DOHH2 (cell line): ENCODE results near the gene RB1.

Source experiments
- H3F3A ChIP-seq: fragments of 200-600 bp; sonication (generic), shearing (Covaris generic); 2 replicates; pipeline ENCODE4 v1.6.0; 2016; ENCODE audit warnings: antibody characterized with exemption, mild to moderate bottlenecking; ENCODE audit not compliant: control insufficient read depth, insufficient read depth
- H3K27ac ChIP-seq: fragments of 200-600 bp; sonication (generic); 2 replicates; pipeline ENCODE4 v1.5.1; 2014; ENCODE audit warnings: low read depth, mild to moderate bottlenecking, low read length, moderate library complexity
- H3K27me3 ChIP-seq: fragments of 200-600 bp; sonication (generic); 2 replicates; pipeline ENCODE4 v1.6.1; 2014; ENCODE audit warnings: mild to moderate bottlenecking, low read length, mixed read lengths; ENCODE audit not compliant: control insufficient read depth
- H3K36me3 ChIP-seq: fragments of 200-600 bp; sonication (generic); 2 replicates; pipeline ENCODE4 v1.6.1; 2014; ENCODE audit warnings: mild to moderate bottlenecking, low read length, moderate library complexity, mixed read lengths; ENCODE audit not compliant: control insufficient read depth
- H3K4me1 ChIP-seq: fragments of 200-600 bp; sonication (generic); 2 replicates; pipeline ENCODE4 v1.6.1; 2014; ENCODE audit warnings: mild to moderate bottlenecking, low read length, mixed read lengths; ENCODE audit not compliant: control insufficient read depth
- H3K4me2 ChIP-seq: fragments of 200-600 bp; sonication (generic); 2 replicates; pipeline ENCODE4 v1.6.0; 2014; ENCODE audit warnings: mild to moderate bottlenecking, low read length, moderate library complexity
- H3K4me3 ChIP-seq: fragments of 200-600 bp; sonication (generic); 2 replicates; pipeline ENCODE4 v1.5.1; 2014; ENCODE audit warnings: mild to moderate bottlenecking, low read length, mixed read lengths
- H3K79me2 ChIP-seq: fragments of 200-600 bp; sonication (generic); 2 replicates; pipeline ENCODE4 v1.6.1; 2014; ENCODE audit warnings: mild to moderate bottlenecking, low read length, mixed read lengths; ENCODE audit not compliant: control insufficient read depth
- H3K9me2 ChIP-seq: fragments of 200-600 bp; sonication (generic); replicated peaks from 2 replicates; pipeline ENCODE4 v1.6.1; 2014; ENCODE audit warnings: mild to moderate bottlenecking, low read length, mixed read lengths; ENCODE audit not compliant: control insufficient read depth
- H3K9me3 ChIP-seq: fragments of 200-600 bp; sonication (generic); 2 replicates; pipeline ENCODE4 v1.6.1; 2014; ENCODE audit warnings: antibody characterized with exemption, low read length, mixed read lengths; ENCODE audit not compliant: control insufficient read depth, insufficient read depth
- H4K20me1 ChIP-seq: fragments of 200-600 bp; sonication (generic); 2 replicates; pipeline ENCODE4 v1.6.0; 2014; ENCODE audit warnings: low read depth, mild to moderate bottlenecking, antibody characterized with exemption, low read length, moderate library complexity; ENCODE audit not compliant: control insufficient read depth, insufficient read depth
- EZH2phosphoT487 ChIP-seq: fragments of 200-600 bp; sonication (generic); IDR thresholded peaks from 2 replicates; pipeline ENCODE4 v1.6.1; 2017; ENCODE audit warnings: borderline replicate concordance, mild to moderate bottlenecking, antibody characterized with exemption, low read length, moderate library complexity, mixed read lengths
- TF ChIP-seq, protein P1 (sequence below): fragments of 200-600 bp; sonication (generic); IDR thresholded peaks from one replicate; pipeline ENCODE4 v1.5.1; 2014; ENCODE audit warnings: antibody characterized with exemption, mild to moderate bottlenecking, low read depth, low read length; ENCODE audit not compliant: poor library complexity, severe bottlenecking

Gene RB1

DNA sequence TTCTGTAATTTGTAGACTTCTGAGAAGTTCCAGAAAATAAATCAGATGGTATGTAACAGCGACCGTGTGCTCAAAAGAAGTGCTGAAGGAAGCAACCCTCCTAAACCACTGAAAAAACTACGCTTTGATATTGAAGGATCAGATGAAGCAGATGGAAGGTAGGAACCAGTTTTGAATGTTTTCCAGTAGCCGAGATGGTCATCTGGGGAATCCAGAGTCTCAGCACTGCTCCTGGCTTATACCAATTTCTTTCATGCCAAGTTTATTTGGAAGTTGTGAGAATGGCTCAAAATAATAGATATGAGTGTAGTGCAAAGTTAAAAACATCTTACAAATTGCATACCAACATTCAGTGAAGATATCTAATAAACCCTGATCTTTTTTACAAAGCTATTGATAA is 173.1 kb downstream of the RB1 start:
- Histone ChIP-seq H3K9me2 (no peaks in the 10 kb centered on the region), H3K4me3 (no peak overlapping the region), H3K36me3 (peaks cover 86% of the 10 kb centered on the region), H3K4me1 (peaks cover 23% of the 10 kb centered on the region), H3K9me3 (no peaks in the 10 kb centered on the region), H3F3A (no peaks in the 10 kb centered on the region; the same call in 1 of the 2 replicates), H3K79me2 (no peaks in the 10 kb centered on the region), H3K4me2 (no peak overlapping the region), H3K27ac (no peak overlapping the region), H3K27me3 (no peaks in the 10 kb centered on the region), H4K20me1 (no peaks in the 10 kb centered on the region)
- TF ChIP-seq EZH2phosphoT487, result no peak
- TF ChIP-seq, protein P1, sequence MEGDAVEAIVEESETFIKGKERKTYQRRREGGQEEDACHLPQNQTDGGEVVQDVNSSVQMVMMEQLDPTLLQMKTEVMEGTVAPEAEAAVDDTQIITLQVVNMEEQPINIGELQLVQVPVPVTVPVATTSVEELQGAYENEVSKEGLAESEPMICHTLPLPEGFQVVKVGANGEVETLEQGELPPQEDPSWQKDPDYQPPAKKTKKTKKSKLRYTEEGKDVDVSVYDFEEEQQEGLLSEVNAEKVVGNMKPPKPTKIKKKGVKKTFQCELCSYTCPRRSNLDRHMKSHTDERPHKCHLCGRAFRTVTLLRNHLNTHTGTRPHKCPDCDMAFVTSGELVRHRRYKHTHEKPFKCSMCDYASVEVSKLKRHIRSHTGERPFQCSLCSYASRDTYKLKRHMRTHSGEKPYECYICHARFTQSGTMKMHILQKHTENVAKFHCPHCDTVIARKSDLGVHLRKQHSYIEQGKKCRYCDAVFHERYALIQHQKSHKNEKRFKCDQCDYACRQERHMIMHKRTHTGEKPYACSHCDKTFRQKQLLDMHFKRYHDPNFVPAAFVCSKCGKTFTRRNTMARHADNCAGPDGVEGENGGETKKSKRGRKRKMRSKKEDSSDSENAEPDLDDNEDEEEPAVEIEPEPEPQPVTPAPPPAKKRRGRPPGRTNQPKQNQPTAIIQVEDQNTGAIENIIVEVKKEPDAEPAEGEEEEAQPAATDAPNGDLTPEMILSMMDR, result no peak

DNA sequence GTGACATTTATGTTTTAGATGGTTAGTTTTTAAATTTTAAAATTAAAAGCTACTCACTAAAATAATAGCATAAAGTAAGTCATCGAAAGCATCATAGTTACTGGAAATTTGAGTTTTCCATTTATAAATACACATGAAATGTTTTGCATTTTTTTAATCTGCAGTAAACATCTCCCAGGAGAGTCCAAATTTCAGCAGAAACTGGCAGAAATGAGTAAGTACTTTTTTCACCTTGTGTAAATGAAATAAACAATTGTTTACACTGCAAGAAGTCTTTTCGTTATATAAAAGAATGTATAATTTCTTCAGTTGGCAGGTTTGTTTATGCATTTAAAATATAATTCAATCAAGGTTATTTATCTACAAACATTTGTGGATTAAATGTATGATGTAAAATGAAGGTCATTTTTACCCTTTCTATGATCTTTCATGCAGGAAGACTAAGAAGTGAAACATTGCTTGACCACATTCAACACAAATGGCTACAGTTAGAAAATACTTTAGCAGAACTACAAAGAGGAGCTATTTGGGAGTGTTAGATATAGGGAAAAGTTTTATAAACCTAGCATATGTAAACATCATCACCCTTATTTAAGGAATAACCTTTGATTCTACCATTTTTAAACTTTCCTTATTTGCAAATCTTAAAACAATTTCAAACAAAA is 173.8 kb downstream of the RB1 start:
- Histone ChIP-seq H3K27ac (no peak overlapping the region), H3K27me3 (no peaks in the 10 kb centered on the region), H3K36me3 (peaks cover 82% of the 10 kb centered on the region), H3K79me2 (no peaks in the 10 kb centered on the region), H3F3A (no peaks in the 10 kb centered on the region; the same call in 1 of the 2 replicates), H3K4me1 (peaks cover 23% of the 10 kb centered on the region), H4K20me1 (no peaks in the 10 kb centered on the region), H3K4me3 (no peak overlapping the region), H3K9me2 (no peaks in the 10 kb centered on the region), H3K9me3 (no peaks in the 10 kb centered on the region), H3K4me2 (no peak overlapping the region)
- TF ChIP-seq EZH2phosphoT487, result no peak
- TF ChIP-seq, protein P1, result no peak

DNA sequence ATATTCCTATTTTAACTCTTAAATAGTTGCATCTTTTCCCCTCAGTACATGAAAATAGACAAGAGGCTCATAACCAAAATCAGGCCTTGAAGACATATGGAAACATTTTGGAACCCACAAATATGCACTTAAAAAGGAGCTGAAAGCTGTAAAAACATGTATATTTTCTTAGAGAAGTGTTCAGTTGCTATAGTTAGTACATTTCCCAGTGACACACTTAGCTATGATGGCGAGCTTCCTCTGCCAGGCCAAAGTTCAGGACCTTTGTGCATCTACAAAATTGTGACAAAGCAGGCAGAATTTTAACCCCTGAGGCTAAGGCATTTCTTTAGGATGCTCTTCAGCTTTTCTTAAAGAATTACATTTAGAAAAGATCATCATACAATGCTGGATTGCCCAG is 174.8 kb downstream of the RB1 start:
- no peaks in the 10 kb centered on the region for H3K9me2 ChIP-seq
- H3K4me2 ChIP-seq, result no peak overlapping the region
- no peaks in the 10 kb centered on the region for H4K20me1 ChIP-seq
- H3K4me1 ChIP-seq, result peaks cover 23% of the 10 kb centered on the region
- H3K9me3 ChIP-seq, result no peaks in the 10 kb centered on the region
- no peak overlapping the region for H3K4me3 ChIP-seq
- TF ChIP-seq EZH2phosphoT487, result no peak
- TF ChIP-seq, protein P1, result no peak
- H3K27ac ChIP-seq, result no peak overlapping the region
- H3K27me3 ChIP-seq, result no peaks in the 10 kb centered on the region
- H3K79me2 ChIP-seq, result no peaks in the 10 kb centered on the region
- peaks cover 80% of the 10 kb centered on the region for H3K36me3 ChIP-seq
- no peaks in the 10 kb centered on the region; the same call in 1 of the 2 replicates for H3F3A ChIP-seq
